DND-41 (cell line): ENCODE measurements around the gene APBA3.

Experiments
- EZH2 ChIP-seq: IDR thresholded peaks from 3 replicates; pipeline ENCODE4 v1.6.1; 2012; ENCODE audit warnings: borderline replicate concordance, low read depth, mild to moderate bottlenecking, moderate library complexity, low read length, inconsistent platforms; ENCODE audit not compliant: severe bottlenecking
- TF ChIP-seq, protein P1 (sequence below): IDR thresholded peaks from 2 replicates; pipeline ENCODE4 v1.5.1; 2012; ENCODE audit warnings: borderline replicate concordance, low read length, moderate library complexity, mild to moderate bottlenecking; ENCODE audit not compliant: poor library complexity, severe bottlenecking; ENCODE audit errors: extremely low read depth

DNA sequence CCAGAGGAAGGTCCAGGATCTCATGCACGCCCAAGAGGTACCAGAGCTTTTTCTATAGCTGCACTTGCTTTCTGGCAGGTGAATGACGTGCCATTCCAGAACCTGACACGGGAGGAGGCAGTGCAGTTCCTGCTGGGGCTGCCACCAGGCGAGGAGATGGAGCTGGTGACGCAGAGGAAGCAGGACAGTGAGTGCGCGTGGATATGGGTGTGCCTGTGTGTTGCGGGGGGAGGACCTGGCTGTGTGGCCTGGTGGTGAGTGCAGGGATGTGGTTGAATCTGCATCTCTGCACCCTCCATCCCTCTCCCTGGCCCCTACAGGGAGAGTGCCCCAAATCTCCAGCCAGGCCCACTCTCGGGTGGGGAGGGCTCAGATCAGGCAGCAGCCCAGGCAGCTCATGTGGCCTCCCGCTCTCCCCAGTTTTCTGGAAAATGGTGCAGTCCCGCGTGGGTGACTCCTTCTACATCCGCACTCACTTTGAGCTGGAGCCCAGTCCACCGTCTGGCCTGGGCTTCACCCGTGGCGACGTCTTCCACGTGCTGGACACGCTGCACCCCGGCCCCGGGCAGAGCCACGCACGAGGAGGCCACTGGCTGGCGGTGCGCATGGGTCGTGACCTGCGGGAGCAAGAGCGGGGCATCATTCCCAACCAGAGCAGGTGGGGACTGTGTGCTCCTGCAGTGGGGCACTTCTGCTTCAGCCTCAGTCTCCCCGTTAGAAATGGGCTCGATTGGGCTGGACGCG lies 22.8 kb downstream of the APBA3 start:
- TF ChIP-seq, protein P1, sequence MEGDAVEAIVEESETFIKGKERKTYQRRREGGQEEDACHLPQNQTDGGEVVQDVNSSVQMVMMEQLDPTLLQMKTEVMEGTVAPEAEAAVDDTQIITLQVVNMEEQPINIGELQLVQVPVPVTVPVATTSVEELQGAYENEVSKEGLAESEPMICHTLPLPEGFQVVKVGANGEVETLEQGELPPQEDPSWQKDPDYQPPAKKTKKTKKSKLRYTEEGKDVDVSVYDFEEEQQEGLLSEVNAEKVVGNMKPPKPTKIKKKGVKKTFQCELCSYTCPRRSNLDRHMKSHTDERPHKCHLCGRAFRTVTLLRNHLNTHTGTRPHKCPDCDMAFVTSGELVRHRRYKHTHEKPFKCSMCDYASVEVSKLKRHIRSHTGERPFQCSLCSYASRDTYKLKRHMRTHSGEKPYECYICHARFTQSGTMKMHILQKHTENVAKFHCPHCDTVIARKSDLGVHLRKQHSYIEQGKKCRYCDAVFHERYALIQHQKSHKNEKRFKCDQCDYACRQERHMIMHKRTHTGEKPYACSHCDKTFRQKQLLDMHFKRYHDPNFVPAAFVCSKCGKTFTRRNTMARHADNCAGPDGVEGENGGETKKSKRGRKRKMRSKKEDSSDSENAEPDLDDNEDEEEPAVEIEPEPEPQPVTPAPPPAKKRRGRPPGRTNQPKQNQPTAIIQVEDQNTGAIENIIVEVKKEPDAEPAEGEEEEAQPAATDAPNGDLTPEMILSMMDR, result no peak
- no peak for TF ChIP-seq EZH2
